H1 (cell line): Measurements from ENCODE around the gene SMIM31. TPM values are rescaled to one million over a fixed set of nuclear protein-coding genes. Genes with fewer than 3 reads are reported as not detected.

Experiments used
- CTCF ChIA-PET: fragments of 300-600 bp; sonication (Branson Sonifier 250); formaldehyde crosslinking; loops from one replicate; lab custom pipeline; 2021; ENCODE audit not compliant: partially characterized antibody; lab: Charles Lee
- POLR2A ChIA-PET: fragments of 300-600 bp; sonication (Branson Sonifier 250); formaldehyde crosslinking; loops from one replicate; lab custom pipeline; 2021; ENCODE audit warnings: inconsistent platforms; ENCODE audit not compliant: partially characterized antibody; lab: Charles Lee
- DNase-seq, 2 experiments: peaks; one replicate each; pipeline versions ENCODE4 v3.0.0 to v3.0.0-alpha.2; 2010 to 2022; ENCODE audit warnings: low spot score in 2 of 2, low read depth in 1 of 2, mixed read lengths in 1 of 2
- FAIRE-seq: peaks from 2 replicates; lab custom pipeline; 2011; peaks lifted over from hg19 to GRCh38; lab: Jason Lieb, UNC
- H2AFZ ChIP-seq: 2 replicates; pipeline ENCODE4 v1.8.1; 2012; ENCODE audit warnings: low read length, inconsistent platforms
- H2AK5ac ChIP-seq: 2 replicates; pipeline ENCODE4 v1.6.1; 2013; ENCODE audit warnings: low read depth, low read length
- H2BK120ac ChIP-seq: replicated peaks from 2 replicates; pipeline ENCODE3; 2013; ENCODE audit warnings: low read depth, low read length, inconsistent platforms
- H2BK12ac ChIP-seq: 2 replicates; pipeline ENCODE4 v1.6.1; 2013; ENCODE audit warnings: low read depth, low read length
- H2BK15ac ChIP-seq: 2 replicates; pipeline ENCODE4 v1.6.1; 2013; ENCODE audit warnings: low read length
- H2BK20ac ChIP-seq: 2 replicates; pipeline ENCODE4 v1.6.1; 2013; ENCODE audit warnings: low read length
- H2BK5ac ChIP-seq: 2 replicates; pipeline ENCODE4 v1.6.1; 2013; ENCODE audit warnings: low read depth, low read length
- H3K14ac ChIP-seq: 2 replicates; pipeline ENCODE4 v1.6.1; 2013; ENCODE audit warnings: inconsistent platforms; ENCODE audit not compliant: insufficient read length
- H3K18ac ChIP-seq: 2 replicates; pipeline ENCODE4 v1.6.1; 2013; ENCODE audit warnings: low read length; ENCODE audit errors: extremely low read depth
- H3K23ac ChIP-seq: 2 replicates; pipeline ENCODE4 v1.6.1; 2013; ENCODE audit warnings: inconsistent platforms; ENCODE audit not compliant: insufficient read length
- H3K23me2 ChIP-seq: 2 replicates; pipeline ENCODE4 v1.6.1; 2013; ENCODE audit warnings: low read depth, low read length
- H3K27ac ChIP-seq: 2 replicates; pipeline ENCODE4 v1.6.1; 2011; ENCODE audit warnings: low read depth, low read length, inconsistent platforms
- H3K27me3 ChIP-seq, 4 experiments: replicated peaks in 1 of 4; 1 replicate in 1 of 4; 2 replicates in 3 of 4; pipeline versions ENCODE4 v1.6.1 to v1.8.1; 2011 to 2013; ENCODE audit warnings: low read length in 3 of 4, mild to moderate bottlenecking in 3 of 4, inconsistent platforms in 2 of 4, mixed read lengths in 2 of 4, moderate library complexity in 1 of 4; ENCODE audit not compliant: control insufficient read depth in 3 of 4, insufficient read depth in 3 of 4; ENCODE audit errors: extremely low read depth in 1 of 4
- H3K36me3 ChIP-seq, 4 experiments: 2 replicates each; pipeline versions ENCODE4 v1.6.1 to v1.8.1; 2011 to 2013; ENCODE audit warnings: mild to moderate bottlenecking in 4 of 4, low read length in 3 of 4, moderate library complexity in 2 of 4, control low read depth in 1 of 4, inconsistent platforms in 1 of 4; ENCODE audit not compliant: insufficient read depth in 4 of 4, control insufficient read depth in 2 of 4
- H3K4ac ChIP-seq: replicated peaks from 2 replicates; pipeline ENCODE3; 2013; ENCODE audit warnings: low read length, low read depth, mixed read lengths, inconsistent platforms; ENCODE audit not compliant: insufficient read length
- H3K4me1 ChIP-seq, 4 experiments: replicated peaks in 1 of 4; 1 replicate in 1 of 4; 2 replicates in 3 of 4; pipeline versions ENCODE4 v1.6.1 to v1.8.1; 2011 to 2013; ENCODE audit warnings: low read length in 3 of 4, inconsistent platforms in 2 of 4, mixed read lengths in 1 of 4; ENCODE audit not compliant: insufficient read depth in 4 of 4, control insufficient read depth in 3 of 4
- H3K4me2 ChIP-seq, 2 experiments: 2 replicates each; pipeline versions ENCODE4 v1.6.1 to v1.8.1; 2011 to 2013; ENCODE audit warnings: low read depth in 2 of 2, low read length in 2 of 2, control low read depth in 1 of 2, inconsistent platforms in 1 of 2, mild to moderate bottlenecking in 1 of 2; ENCODE audit not compliant: insufficient read depth in 1 of 2
- H3K4me3 ChIP-seq, 4 experiments: fragments of 200-600, 300-600 bp in 1 of 4; sonication (generic), shearing (Covaris generic), sonication (Bioruptor Twin) in 1 of 4; 2 replicates each; pipeline versions ENCODE4 v1.5.1 to v1.8.1; 2011 to 2016; ENCODE audit warnings: low read length in 4 of 4, low read depth in 3 of 4, control low read depth in 2 of 4, inconsistent platforms in 2 of 4, mild to moderate bottlenecking in 2 of 4, mixed read lengths in 1 of 4, moderate library complexity in 1 of 4; ENCODE audit not compliant: insufficient read depth in 2 of 4; ENCODE audit errors: extremely low read depth in 1 of 4
- H3K56ac ChIP-seq: replicated peaks from 2 replicates; pipeline ENCODE3; 2013; ENCODE audit warnings: low read depth, mild to moderate bottlenecking, mixed read lengths, low read length, inconsistent platforms; ENCODE audit not compliant: insufficient read length
- H3K79me1 ChIP-seq: 2 replicates; pipeline ENCODE4 v1.6.1; 2013; ENCODE audit warnings: low read depth, low read length, control low read depth
- H3K79me2 ChIP-seq, 2 experiments: 2 replicates each; pipeline versions ENCODE4 v1.6.1 to v1.8.1; 2012 to 2013; ENCODE audit warnings: low read length in 2 of 2, mild to moderate bottlenecking in 2 of 2, inconsistent platforms in 1 of 2; ENCODE audit not compliant: insufficient read depth in 2 of 2, control insufficient read depth in 1 of 2
- H3K9ac ChIP-seq, 4 experiments: replicated peaks in 1 of 4; 1 replicate in 1 of 4; 2 replicates in 3 of 4; pipeline versions ENCODE4 v1.6.1 to v1.8.1; 2011 to 2013; ENCODE audit warnings: low read depth in 3 of 4, low read length in 3 of 4, control low read depth in 2 of 4, mild to moderate bottlenecking in 2 of 4, moderate library complexity in 2 of 4, inconsistent platforms in 1 of 4; ENCODE audit errors: extremely low read depth in 1 of 4
- H3K9me3 ChIP-seq, 2 experiments: 2 replicates each; pipeline versions ENCODE4 v1.6.1 to v1.8.1; 2012 to 2013; ENCODE audit warnings: mild to moderate bottlenecking in 2 of 2, moderate library complexity in 2 of 2, control low read depth in 1 of 2, inconsistent platforms in 1 of 2, low read depth in 1 of 2, low read length in 1 of 2, mixed read lengths in 1 of 2; ENCODE audit not compliant: insufficient read depth in 2 of 2
- H4K20me1 ChIP-seq, 2 experiments: replicated peaks in 1 of 2; 2 replicates each; pipeline versions ENCODE3 to v1.8.1; 2011 to 2013; ENCODE audit warnings: inconsistent platforms in 2 of 2, low read length in 2 of 2, mild to moderate bottlenecking in 1 of 2; ENCODE audit not compliant: insufficient read depth in 2 of 2, control insufficient read depth in 1 of 2
- H4K5ac ChIP-seq: 2 replicates; pipeline ENCODE4 v1.6.1; 2013; ENCODE audit warnings: low read length, low read depth, mixed read lengths, inconsistent platforms; ENCODE audit not compliant: insufficient read length
- H4K8ac ChIP-seq: 2 replicates; pipeline ENCODE4 v1.8.0; 2013; ENCODE audit warnings: mild to moderate bottlenecking, moderate library complexity, low read length, inconsistent platforms; ENCODE audit not compliant: insufficient read depth; ENCODE audit errors: extremely low read depth
- H4K91ac ChIP-seq: replicated peaks from 2 replicates; pipeline ENCODE3; 2013; ENCODE audit warnings: low read length, mixed read lengths, inconsistent platforms; ENCODE audit not compliant: insufficient read length
- BRCA1 ChIP-seq: IDR thresholded peaks from 2 replicates; pipeline ENCODE4 v1.6.1; 2012; ENCODE audit warnings: low read depth, low read length, improper control_type of control experiment
- CEBPB ChIP-seq: IDR thresholded peaks from 2 replicates; pipeline ENCODE4 v1.6.1; 2012; ENCODE audit warnings: low read depth, low read length
- CHD2 ChIP-seq: IDR thresholded peaks from 2 replicates; pipeline ENCODE4 v1.6.1; 2012; ENCODE audit warnings: low read length, improper control_type of control experiment
- KDM5A ChIP-seq: fragments of 200-600 bp; IDR thresholded peaks from 2 replicates; pipeline ENCODE4 v1.7.1; 2012; ENCODE audit warnings: mild to moderate bottlenecking, low read length, inconsistent platforms, mixed read lengths
- POLR2AphosphoS5 ChIP-seq: IDR thresholded peaks from 2 replicates; pipeline ENCODE4 v1.6.1; 2011; ENCODE audit warnings: low read depth, low read length
- TBP ChIP-seq: IDR thresholded peaks from 2 replicates; pipeline ENCODE4 v1.6.1; 2011; ENCODE audit warnings: low read depth, low read length, improper control_type of control experiment
- TEAD4 ChIP-seq: IDR thresholded peaks from 2 replicates; pipeline ENCODE4 v1.6.1; 2012; ENCODE audit warnings: low read depth, low read length, inconsistent platforms, mixed read lengths
- WGBS, 2 experiments: shearing (Covaris generic) in 1 of 2; methylation state at CpG; one replicate each; pipeline versions ENCODE4 v1.1.6 to v1.1.7; 2013 to 2015; ENCODE audit warnings: low lambda C conversion rate in 2 of 2, mixed read lengths in 2 of 2, inconsistent platforms in 1 of 2, low coverage in 1 of 2, missing lambda C conversion rate in 1 of 2; ENCODE audit not compliant: insufficient replicate concordance in 2 of 2, insufficient coverage in 1 of 2, insufficient read length in 1 of 2; ENCODE audit errors: extremely low coverage in 1 of 2, missing lambda C conversion rate in 1 of 2; 5-methylcytosine and 5-hydroxymethylcytosine counted together
- polyA plus RNA-seq, 7 experiments: library from polyadenylated mRNA; depleted of rRNA in 3 of 7; stranded (reverse) in 5 of 7; unstranded in 2 of 7; fragments of >200 nt in 5 of 7; fragments of 200-250 nt in 2 of 7; gene quantifications; 1 replicate in 5 of 7; 2 replicates in 1 of 7; 4 replicates in 1 of 7; pipeline versions ENCODE4 v1.2.1 to v1.2.3, GENCODE V29; 2011 to 2013; ENCODE audit warnings: missing spikeins in 2 of 7, mixed read lengths in 2 of 7
- total RNA-seq: library from RNA; stranded (reverse); fragmentation: NEBNext Ultra II Directional; extraction: Animal tissue kit (Norgen Biotek cat#: 25700); gene quantifications from 2 replicates; pipeline ENCODE4 v1.2.1, GENCODE V29; 2021

Gene SMIM31
- total and polyA plus RNA-seq, 2 of the 8 experiments (the other 6 are each of a cell fraction or from before 2014, with no cell fraction given), result not detected

DNA sequence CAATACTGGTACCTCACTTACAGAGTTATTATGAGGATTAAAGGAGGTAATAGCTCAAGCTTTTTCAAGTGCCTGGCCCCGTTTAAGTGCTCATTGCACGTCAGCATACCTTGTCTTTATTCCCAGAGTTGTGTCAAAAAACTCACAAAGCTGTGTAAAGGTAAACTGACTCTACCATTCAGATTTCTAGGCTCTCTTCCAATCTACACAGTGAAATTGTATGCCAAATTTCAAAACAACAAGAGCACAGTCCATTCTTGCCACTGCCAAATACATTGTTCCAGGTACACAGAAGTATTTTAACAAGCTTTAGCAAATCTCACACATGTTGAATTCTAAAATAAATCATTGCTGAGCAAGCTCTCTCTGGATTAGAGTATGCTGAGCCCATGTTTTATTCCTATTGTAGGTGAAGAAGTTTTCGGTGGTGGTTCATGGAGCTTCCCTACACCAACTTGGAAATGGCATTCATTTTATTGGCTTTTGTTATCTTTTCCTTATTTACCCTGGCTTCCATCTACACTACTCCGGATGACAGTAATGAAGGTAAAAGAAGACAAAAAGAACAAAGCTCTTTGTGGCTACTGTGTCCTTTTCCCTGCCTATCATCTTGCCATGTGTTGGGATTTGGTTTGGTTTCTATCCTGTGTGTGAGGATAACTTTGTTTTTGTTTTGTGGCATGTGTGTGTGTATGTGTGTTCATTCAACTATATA is 16.2 kb downstream of the SMIM31 start:
- DNase-seq (no peak), FAIRE-seq (no peak)
- H3K9ac ChIP-seq, result no peak overlapping the region
- WGBS, 2 experiments, result 92% methylated on average over 4 of the region's 4 CpGs; no CpG with 5 or more reads in 1 of the 2 experiments
- no peak overlapping the region for H4K8ac ChIP-seq
- ChIA-PET CTCF (interaction anchor here (1.1 to 5.5 kb wide), 11 partner anchors 8 to 306 kb away, joined by 4 to 61 read pairs (median 16); no protein-coding TSS in a partner anchor), POLR2A (interaction anchor here (0.6 to 1.6 kb wide), 3 partner anchors 34 to 131 kb away, joined by 3 to 4 read pairs (median 3); no protein-coding TSS in a partner anchor)
- H3K4me2 ChIP-seq, result no peak overlapping the region
- no peak overlapping the region for H3K23ac ChIP-seq
- no peak overlapping the region for H2BK120ac ChIP-seq
- H2BK20ac ChIP-seq, result no peak overlapping the region; the same call in 1 of the 2 replicates
- H3K4me1 ChIP-seq, result no peaks in the 10 kb centered on the region
- H3K79me1 ChIP-seq, result no peaks in the 10 kb centered on the region
- H3K4ac ChIP-seq, result no peak overlapping the region
- no peak overlapping the region for H3K56ac ChIP-seq
- H3K27ac ChIP-seq, result no peak overlapping the region
- H2BK12ac ChIP-seq, result no peak overlapping the region
- no peak overlapping the region for H4K91ac ChIP-seq
- H2BK5ac ChIP-seq, result no peak overlapping the region
- H2AK5ac ChIP-seq, result no peak overlapping the region
- 0 out of 2 replicates have a peak overlapping the region, but pooled peaks have one; percentile 46 for H2AFZ ChIP-seq
- H3K14ac ChIP-seq, result no peak overlapping the region
- H3K4me3 ChIP-seq, result no peak overlapping the region
- H3K18ac ChIP-seq, result no peak overlapping the region
- no peaks in the 10 kb centered on the region for H3K36me3 ChIP-seq
- no peaks in the 10 kb centered on the region for H3K79me2 ChIP-seq
- H4K5ac ChIP-seq, result no peak overlapping the region
- no peaks in the 10 kb centered on the region for H3K23me2 ChIP-seq
- H3K9me3 ChIP-seq, result no peaks in the 10 kb centered on the region
- no peaks in the 10 kb centered on the region for H4K20me1 ChIP-seq
- no peak for TF ChIP-seq CEBPB
- no peak for TF ChIP-seq CHD2
- no peak for TF ChIP-seq POLR2AphosphoS5
- no peak for TF ChIP-seq BRCA1
- no peak for TF ChIP-seq TBP
- TF ChIP-seq KDM5A, result no peak
- TF ChIP-seq TEAD4, result no peak
- TF ChIP-seq, all 59 proteins: peak for 0
- no peak overlapping the region for H2BK15ac ChIP-seq
- no peaks in the 10 kb centered on the region for H3K27me3 ChIP-seq
